GM18505 (cell line): ENCODE results near the gene SMU1.

Experiments
- ATAC-seq: cut with Tn5 transposase; IDR thresholded peaks from one replicate; pipeline ENCODE4 v1.9.1; 2021; ENCODE audit not compliant: unreplicated experiment
- POLR2A ChIP-seq: IDR thresholded peaks from 4 replicates; pipeline ENCODE4 v1.6.1; 2011; ENCODE audit warnings: borderline replicate concordance; ENCODE audit not compliant: insufficient read depth, insufficient read length; ENCODE audit errors: extremely low read depth

The SMU1 gene

DNA sequence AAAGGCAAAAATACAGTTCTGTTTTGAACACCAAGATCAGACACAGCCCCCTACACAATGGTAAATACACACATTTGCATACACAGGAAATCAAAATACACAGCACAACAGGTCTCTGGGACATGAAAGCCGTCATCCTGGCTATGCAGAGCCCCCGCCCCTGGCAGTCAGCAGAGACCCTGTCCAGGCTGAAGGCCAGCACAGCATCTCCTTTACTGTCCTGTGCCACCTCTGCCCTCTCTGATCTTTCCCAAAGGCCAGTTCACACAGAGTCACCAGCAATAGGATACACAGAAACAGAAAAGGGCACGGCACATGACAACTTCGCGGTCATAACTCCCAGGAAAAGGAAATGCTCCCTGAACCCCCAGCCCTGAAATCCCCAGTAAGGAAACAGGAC is 34.2 kb upstream of the SMU1 start:
- no peak for ATAC-seq
- no peak for TF ChIP-seq POLR2A

DNA sequence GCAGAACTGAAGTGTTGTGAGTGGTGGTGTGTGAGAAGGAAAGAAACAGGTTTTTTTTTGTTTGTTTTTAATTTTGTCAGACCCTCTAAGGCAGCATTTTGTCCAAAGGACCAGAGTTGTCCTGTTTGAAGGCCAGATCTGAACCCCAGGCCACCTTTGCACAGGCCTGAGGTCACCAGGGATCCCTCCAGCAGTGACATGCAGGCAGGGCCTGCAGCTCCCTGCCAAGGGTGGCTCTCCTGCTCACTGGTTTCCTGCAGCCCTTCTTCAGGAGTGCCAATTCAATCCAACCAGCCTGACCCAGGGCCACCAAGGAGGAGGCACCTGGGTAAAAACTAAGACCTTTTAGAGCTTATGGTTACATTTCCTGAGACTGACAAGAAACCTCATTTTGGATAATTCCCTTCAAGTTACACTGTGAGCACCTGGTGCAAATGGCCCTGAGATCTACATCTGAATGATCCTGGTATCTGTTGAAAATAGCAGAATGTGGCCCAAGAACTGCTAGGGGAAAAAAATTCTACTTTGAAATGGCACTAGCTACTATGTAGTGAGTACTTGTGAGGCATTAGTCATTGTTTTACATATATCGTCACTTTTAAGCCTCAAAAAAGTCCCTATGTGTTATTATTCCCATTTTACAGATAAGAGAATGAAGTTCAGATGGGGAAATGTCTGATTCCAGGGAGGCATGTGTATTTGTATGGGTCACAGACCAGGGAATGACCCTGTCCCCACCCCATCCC is 33.5 kb upstream of the SMU1 start:
- TF ChIP-seq POLR2A: no peak
- ATAC-seq: no peak

DNA sequence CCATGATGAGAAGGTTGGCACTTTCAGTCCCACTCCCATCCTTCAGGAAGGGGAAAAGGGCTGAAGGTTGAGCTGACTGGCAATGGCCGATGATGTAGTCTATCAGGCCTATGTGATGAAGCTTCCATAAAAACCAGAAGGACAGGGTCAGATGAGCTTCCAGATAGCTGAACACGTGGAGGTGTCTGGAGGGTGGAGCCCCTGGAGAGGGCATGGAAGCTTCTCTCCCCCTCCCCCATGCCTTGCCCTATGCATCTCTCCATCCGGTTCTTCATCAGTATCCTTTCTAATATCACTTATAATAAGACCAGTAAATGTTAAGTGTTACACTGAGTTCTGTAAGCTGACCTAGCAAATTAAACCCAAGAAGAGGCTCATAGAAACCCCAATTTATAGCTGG is 32.6 kb upstream of the SMU1 start:
- ATAC-seq: no peak

DNA sequence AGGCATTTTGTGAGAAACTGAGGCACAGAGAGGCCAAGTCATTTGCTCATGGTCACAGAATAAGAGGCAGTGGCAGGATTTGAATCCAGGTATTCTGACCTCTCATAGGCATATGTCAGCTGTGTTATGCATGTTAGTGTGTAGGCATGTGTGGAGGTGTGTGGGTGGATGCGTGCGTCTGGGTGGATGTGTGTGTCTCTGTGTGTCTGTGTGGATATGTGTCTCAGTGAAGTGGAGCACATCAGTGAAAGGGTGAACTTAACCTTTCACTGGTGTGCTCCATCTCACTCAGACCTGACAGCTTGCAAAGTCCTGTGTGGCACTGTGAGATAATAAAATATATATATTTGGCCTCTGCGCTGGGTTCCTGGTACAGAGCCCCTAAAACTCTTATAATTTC is 32.0 kb upstream of the SMU1 start:
- TF ChIP-seq POLR2A: no peak
- no peak for ATAC-seq

More for the DNA sequence above, 32.6 kb upstream of the SMU1 start:
- TF ChIP-seq POLR2A: no peak

DNA sequence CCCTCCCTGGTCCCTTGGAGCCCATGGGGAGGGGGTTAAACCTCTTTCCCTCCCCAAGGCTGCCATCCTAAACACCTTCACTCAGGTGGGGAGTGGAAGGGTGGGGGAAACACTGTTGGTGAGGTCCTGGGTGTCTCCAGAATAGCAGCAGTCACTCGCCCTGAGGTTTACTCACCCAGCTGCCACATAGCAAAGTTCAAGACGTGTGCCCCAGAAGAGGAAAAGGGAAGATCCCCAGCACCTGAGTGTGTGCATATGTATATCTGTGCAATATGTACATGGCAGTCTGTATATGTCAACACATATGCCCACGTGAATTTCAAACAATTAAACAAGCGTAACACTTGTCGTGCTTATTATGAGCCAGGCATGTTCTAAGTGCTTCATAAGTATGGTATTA is 31.3 kb upstream of the SMU1 start:
- no peak for TF ChIP-seq POLR2A
- no peak for ATAC-seq

DNA sequence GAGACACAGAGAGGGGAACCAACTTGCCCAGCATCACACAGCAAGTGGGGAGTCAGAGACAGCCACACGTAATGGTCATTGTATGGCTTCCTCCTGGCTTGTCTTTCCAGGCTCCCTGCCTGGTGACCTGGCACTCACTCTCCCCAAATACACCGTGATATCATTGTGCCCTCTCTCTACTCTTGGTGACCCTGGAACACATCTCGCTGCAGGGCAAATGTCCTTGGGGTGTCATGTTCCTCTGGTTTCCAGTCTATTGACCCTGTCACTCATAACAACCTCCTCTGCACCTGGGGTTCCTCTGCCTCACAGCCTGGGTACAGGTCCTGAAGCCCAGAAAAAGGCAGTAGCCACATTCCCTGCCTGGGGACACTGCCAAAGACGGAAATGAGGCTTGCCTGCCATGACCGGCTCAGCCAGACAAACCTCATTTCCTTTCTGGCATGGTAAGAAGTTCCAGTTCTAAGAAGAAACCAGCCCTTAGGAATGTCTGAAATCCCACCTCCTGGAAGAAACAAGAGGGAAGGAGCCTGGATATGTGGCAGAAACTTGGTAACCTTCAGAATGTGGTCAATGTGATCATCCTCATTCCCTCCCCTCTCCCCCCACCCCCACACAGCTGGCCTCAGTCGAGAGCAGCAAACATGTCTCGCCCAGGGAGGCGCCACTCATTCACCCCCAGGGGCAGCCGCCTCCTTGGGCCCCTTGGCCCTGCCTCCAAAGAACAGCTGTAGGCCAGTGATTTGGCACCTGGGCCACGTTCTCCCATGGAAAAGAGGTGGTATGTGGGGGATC is 30.6 kb upstream of the SMU1 start:
- no peak for ATAC-seq
- TF ChIP-seq POLR2A: no peak

DNA sequence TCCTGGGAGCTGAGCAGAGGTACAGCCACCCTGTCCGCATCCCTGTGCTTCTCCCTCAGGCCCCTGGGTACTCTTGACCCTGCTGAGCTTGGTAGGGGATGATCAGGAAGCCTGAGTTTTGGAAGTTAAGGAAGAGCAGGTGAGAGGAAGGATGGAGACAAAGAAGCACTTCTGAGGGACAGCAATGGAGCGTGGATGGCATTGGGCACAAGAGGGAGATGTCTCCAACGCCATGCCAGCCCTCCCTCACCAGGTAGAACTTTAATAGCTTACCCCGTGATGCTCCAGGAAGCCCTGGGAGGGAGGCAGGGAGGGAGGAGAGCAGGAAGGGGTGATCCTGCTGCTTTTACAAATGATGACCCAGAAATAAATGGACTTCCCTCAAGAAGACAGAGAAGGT is 29.9 kb upstream of the SMU1 start:
- no peak for TF ChIP-seq POLR2A
- no peak for ATAC-seq

DNA sequence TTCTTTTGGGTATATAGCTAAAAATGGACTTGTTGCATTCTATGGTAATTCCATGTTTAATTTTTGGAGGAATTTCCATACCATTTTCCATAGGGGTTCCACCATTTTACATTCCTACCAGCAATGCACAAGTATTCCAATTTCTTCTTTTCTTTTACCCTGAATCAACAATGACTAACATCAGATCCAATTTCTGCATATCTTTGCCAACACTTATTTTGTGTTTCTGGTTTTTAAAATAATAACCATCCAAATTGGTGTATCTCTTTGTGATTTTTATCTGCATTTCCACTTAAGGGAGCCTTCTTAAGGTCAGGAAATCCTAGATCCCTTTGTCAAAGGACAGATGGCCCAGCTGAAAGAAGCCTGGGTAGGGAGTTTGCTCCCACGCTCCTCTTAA is 29.5 kb upstream of the SMU1 start:
- TF ChIP-seq POLR2A: no peak

DNA sequence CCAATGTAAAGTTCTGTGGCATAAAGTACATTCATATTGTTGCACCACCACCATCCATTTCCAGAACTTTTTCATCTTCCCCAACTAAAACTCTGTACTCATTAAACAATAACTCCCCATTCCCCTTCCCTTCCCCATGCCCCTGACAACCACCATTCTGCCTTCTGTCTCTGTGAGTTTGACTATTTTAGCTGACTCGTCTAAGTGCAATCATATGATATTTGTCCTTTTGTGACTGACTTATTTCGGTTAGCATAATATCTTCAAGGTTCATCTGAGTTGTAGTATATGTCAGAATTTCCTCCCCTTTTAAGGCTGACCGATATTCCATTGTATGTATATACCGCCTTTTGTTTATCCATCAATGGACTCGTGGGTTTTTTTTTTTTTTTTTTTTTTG is 29.0 kb upstream of the SMU1 start:
- no peak for TF ChIP-seq POLR2A
- ATAC-seq: no peak

More for the DNA sequence above, 29.5 kb upstream of the SMU1 start:
- ATAC-seq: no peak

DNA sequence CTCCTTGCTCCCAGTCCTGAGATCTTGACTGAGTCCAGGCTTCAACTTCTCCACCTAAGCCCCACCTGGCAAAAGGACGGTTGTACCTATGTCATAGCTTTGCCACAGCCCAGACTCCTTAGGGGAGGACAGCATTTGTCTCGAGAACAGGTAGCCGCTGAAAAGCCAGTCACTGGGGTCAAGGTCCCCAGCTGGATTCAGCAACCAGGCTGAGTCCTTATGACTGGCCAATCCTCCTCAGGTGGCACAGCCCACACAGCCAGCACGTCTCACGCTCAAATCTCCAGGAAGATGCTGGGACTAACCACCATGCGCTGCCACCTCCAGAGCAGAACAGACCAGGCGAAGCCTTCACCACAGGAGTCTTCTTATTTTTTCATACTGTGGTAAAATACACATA is 27.9 kb upstream of the SMU1 start:
- no peak for ATAC-seq
- TF ChIP-seq POLR2A: no peak

DNA sequence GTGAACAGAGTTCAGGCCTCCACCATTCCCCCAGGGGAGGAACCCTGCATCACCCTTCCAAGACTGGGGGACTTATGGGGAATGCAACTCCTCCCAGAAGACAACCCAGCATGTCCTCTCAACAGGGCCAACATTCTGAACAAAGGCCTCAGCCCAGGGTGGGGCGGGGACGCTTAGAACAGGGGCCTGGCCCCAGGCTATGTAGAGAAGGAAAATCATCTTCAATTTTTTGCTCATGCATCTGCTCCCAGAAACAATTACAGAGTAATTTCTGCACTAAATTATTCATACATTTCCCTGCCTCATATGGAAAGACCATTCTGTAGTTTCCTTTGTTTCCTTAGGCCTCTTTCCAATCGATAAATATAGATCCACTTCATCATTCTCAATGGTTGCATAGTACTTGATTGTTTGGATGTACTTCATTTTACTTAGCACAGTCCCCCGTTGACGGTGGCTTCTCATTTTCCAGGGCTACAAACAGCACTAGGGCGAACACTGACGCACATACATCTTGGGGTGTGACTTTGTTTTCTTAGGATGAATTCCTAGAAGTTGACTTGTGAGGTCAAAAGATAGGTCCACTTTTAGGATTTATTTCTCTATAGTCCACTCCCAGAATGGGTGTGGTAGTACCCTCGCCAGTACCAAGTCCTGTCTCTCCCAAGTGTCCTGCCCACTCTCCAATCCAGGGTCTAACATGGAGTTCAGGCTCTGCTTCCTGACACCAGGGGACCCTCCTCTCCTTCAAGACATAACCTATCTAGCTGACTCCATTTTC is 27.2 kb upstream of the SMU1 start:
- no peak for ATAC-seq
- no peak for TF ChIP-seq POLR2A

DNA sequence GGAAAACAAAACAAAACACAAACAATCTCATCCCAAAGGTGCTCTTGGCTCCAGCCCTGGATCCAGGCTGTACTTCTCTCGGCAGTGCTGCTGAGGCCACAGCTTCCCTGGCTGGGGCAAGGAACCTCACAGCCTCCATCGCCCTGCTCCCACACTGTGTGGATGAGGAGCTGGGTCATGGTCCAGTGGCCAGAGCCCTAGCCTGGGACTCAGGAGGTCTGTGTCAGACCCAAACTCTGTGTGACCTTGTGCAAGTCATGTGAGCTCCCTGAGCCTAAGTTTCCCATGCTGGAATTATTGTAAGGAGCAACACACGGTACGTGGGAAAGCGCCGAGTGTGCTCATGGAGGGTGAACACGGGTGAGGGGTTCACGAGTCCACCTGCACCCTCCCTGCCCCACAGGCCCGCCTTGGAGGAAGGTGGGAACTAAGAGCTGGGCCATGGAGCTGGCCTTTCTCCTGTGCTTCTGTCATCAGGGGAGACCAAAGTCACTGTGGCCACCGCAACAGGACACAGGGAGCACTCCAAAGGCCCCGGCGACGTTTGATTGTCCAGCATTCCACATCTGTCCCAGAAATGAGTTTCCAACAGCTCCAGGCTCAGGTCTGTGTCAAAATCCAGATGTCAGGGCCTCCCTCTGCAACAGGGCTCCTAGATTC is 26.2 kb upstream of the SMU1 start:
- TF ChIP-seq POLR2A: no peak
- no peak for ATAC-seq
